ENCODE results near the gene EBNA1BP2.
"Not testable (repeated sequence)": the region's sequence is repeated elsewhere in the genome, so short reads cannot be mapped to it uniquely, and the experiment has no call there.

The EBNA1BP2 gene

GRCh38 chr1:43171312-43171875, 696 bp downstream of the EBNA1BP2 start:
- no peak for DNase-seq

- DNase-seq, result no peak
These were observed 6.3 kb downstream of the EBNA1BP2 start for GRCh38 chr1:43165765-43166164.

GRCh38 chr1:43165162-43165561, 6.9 kb downstream of the EBNA1BP2 start:
- no peak for DNase-seq

GRCh38 chr1:43156026-43156425, 16.1 kb downstream of the EBNA1BP2 start:
- DNase-seq, result no peak

GRCh38 chr1:43153443-43153842, 18.6 kb downstream of the EBNA1BP2 start:
- DNase-seq, result no peak

GRCh38 chr1:43152866-43153265, 19.2 kb downstream of the EBNA1BP2 start:
- no peak for DNase-seq

GRCh38 chr1:43149889-43150288, 22.2 kb downstream of the EBNA1BP2 start:
- DNase-seq, result no peak

- peak; percentile 23 for DNase-seq
These were observed 24.3 kb downstream of the EBNA1BP2 start for GRCh38 chr1:43147625-43148327.

GRCh38 chr1:43144237-43144636, 27.9 kb downstream of the EBNA1BP2 start:
- no peak for DNase-seq

- DNase-seq, result no peak
These were observed 28.6 kb downstream of the EBNA1BP2 start for GRCh38 chr1:43143441-43143888.

- no peak for DNase-seq
These were observed 31.5 kb downstream of the EBNA1BP2 start for GRCh38 chr1:43140583-43140982.

GRCh38 chr1:43140010-43140409, 32.1 kb downstream of the EBNA1BP2 start:
- DNase-seq, result no peak

- DNase-seq, result not testable (repeated sequence)
These were observed 32.8 kb downstream of the EBNA1BP2 start for GRCh38 chr1:43139295-43139694.

GRCh38 chr1:43137445-43138052, 34.5 kb downstream of the EBNA1BP2 start:
- no peak for DNase-seq

GRCh38 chr1:43135857-43136781, 36.0 kb downstream of the EBNA1BP2 start:
- DNase-seq, result no peak

- DNase-seq, result no peak
These were observed 37.5 kb downstream of the EBNA1BP2 start for GRCh38 chr1:43134640-43135039.

- DNase-seq, result no peak
These were observed 38.0 kb downstream of the EBNA1BP2 start for GRCh38 chr1:43134068-43134467.

- DNase-seq, result no peak
These were observed 42.7 kb downstream of the EBNA1BP2 start for GRCh38 chr1:43129426-43129825.

GRCh38 chr1:43128816-43129215, 43.3 kb downstream of the EBNA1BP2 start:
- no peak for DNase-seq

- DNase-seq, result no peak
These were observed 49.1 kb downstream of the EBNA1BP2 start for GRCh38 chr1:43123031-43123430.

GRCh38 chr1:43121256-43121900, 50.7 kb downstream of the EBNA1BP2 start:
- no peak for DNase-seq

GRCh38 chr1:43119928-43120586, 52.0 kb downstream of the EBNA1BP2 start:
- DNase-seq, result not testable (repeated sequence)

All from SHP77 treated with DMSO at 0.1 percent for 48 hours (cell line).